Measurements from ENCODE around the gene SIK1. TPM values are rescaled to one million over a fixed set of nuclear protein-coding genes. Genes with fewer than 3 reads are reported as not detected.

The SIK1 gene
- polyA plus RNA-seq, 4 donors: 1.9 to 11.5 (median 4.9) TPM

DNA sequence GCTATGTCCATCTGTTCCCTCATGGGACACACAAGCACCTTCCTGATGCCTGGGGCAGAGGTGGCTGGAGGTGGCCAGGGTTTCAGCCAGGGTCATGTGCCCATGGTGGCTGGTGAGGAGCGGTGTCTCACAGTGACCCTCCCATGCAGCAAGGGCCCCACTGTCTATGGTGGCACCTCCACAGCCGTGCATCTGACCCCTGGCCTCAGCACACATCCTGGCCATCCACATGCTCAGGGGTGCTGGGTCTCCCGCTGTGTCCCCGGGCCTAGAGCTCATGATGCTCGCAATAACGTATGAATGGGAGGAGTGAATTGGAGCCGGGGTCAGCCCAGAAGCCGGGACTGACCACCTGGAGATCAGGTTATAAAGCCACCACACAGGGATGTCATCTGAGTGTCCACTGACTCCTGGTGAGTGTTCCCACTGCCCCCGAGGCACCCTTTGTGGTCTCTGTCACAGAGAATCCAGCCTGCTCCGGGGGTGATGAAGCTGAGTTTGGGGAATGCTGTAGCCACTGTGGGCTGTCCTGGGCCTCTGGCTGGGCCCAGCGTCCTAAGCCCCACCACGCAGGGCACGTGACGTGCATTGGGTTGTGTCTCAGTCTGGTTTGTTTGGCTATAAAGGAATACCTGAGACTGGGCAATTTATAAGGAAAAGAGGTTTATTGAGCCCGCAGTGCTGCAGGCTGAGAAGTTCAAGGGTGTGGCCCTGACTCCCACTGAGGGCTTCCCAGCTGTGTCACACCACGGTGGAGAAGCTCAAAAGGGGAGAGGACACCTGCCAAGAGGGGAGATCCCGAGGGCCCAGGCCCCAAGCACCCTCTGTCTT is 51.7 kb downstream of the SIK1 start:
- Histone ChIP-seq H3K4me1 (ENCODE audit: control insufficient read depth in 3 of 3, insufficient read depth in 2 of 3, low read depth in 1 of 3, low read length in 2 of 3) (no peaks in the 10 kb centered on the region), H3K9me3 (ENCODE audit: control insufficient read depth in 2 of 2, insufficient read depth in 1 of 2, low read depth in 1 of 2, low read length in 1 of 2) (no peaks in the 10 kb centered on the region), H3K27me3 (ENCODE audit: control insufficient read depth in 3 of 3, insufficient read depth in 3 of 3, low read length in 3 of 3) (no peaks in the 10 kb centered on the region), H3K27ac (ENCODE audit: low read depth in 1 of 3, low read length in 2 of 3) (no peak overlapping the region), H3K4me3 (ENCODE audit: low read depth in 1 of 3, low read length in 3 of 3) (no peak overlapping the region), H3K36me3 (ENCODE audit: control insufficient read depth in 3 of 3, insufficient read depth in 2 of 3, low read depth in 1 of 3, low read length in 3 of 3) (no peaks in the 10 kb centered on the region)
- 82 to 90% (median 89%) methylated on average over 17 of the region's 17 CpGs for WGBS, 3 donors
- no peak for DNase-seq
- no peak for FAIRE-seq

DNA sequence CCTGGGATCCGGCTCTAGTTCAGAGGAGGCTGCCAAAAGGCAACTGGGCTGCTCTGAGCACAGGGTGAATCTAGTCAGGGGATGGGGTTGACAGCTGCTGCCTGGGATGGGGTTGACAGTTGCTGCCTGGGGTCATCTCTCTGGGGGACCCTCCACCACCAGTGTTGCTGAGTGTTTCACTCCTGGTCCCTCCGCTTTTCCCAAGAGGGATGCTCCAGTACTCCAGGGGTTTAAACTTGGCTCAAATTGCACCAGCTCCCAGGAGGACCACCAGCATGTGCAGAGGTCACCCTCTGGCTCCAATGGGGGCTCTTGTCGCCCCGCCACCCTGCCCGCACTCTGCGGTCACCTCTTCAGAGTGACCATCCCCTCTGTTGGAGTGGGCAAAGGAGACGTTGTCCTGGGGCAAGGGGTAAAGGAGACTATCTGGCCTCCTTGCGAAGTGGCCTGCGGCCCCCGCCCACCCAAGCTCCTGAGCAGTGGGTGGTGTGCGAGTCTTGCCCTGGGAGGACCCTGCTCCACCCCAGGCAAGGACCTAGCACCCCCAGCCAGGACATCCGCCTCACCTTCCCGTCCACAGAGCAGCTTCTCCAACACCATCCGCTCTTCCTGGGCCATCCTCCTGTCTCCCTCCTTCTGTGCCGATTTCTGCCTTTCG is 52.6 kb downstream of the SIK1 start:
- H3K4me3 ChIP-seq (ENCODE audit: low read depth in 1 of 3, low read length in 3 of 3): no peak overlapping the region
- H3K36me3 ChIP-seq (ENCODE audit: control insufficient read depth in 3 of 3, insufficient read depth in 2 of 3, low read depth in 1 of 3, low read length in 3 of 3): no peaks in the 10 kb centered on the region
- no peaks in the 10 kb centered on the region for H3K9me3 ChIP-seq (ENCODE audit: control insufficient read depth in 2 of 2, insufficient read depth in 1 of 2, low read depth in 1 of 2, low read length in 1 of 2)
- H3K27ac ChIP-seq (ENCODE audit: low read depth in 1 of 3, low read length in 2 of 3): no peak overlapping the region
- DNase-seq (no peak), FAIRE-seq (no peak)
- no peaks in the 10 kb centered on the region for H3K27me3 ChIP-seq (ENCODE audit: control insufficient read depth in 3 of 3, insufficient read depth in 3 of 3, low read length in 3 of 3)
- 92 to 95% (median 93%) methylated on average over 15 to 16 of the region's 16 CpGs for WGBS, 3 donors
- H3K4me1 ChIP-seq (ENCODE audit: control insufficient read depth in 3 of 3, insufficient read depth in 2 of 3, low read depth in 1 of 3, low read length in 2 of 3): peaks cover 0 to 3% (median 0%) of the 10 kb centered on the region in 3 donors

DNA sequence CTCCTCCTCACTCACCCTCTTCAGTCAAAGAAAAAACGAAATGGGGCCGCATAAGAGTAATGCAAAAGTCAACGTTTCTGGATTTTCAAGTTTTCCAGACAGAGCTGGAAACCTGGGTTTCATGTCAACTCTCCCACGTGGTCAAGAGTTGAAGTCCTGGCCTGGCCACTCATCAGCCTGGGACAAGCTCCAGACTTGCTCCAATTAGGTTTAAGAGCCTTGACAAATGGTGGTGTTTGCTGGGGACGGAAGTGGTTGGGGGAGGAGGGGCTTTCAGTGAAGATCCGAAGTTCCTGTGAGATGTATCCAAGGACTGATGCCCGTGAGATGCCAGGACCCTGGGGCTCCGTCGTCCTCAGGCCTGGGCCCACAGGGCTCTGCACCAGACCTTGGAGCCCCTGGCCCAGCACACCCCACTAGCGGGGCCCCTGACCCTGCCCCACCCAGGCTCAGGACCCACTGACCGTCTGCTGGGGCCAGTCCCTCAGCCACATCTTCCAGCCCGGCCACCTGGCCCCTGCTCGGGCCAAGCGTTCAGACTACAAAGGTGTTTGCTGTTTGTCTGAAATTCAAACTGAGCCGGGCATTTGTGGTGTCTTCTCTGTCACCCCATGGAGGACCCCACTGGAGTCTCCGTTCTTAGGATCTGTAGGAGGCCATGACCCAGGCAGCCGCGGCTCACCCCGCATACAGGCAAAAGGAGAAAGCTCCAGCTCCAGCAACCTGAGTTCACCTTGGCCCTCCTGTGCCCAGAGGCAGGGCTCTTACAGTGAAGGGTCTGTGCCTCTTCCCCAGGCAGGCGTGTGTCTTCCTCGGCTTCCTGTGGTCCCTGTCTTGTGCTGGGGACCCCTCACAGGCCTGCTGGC is 53.3 kb downstream of the SIK1 start:
- Histone ChIP-seq H3K9me3 (ENCODE audit: control insufficient read depth in 2 of 2, insufficient read depth in 1 of 2, low read depth in 1 of 2, low read length in 1 of 2) (no peaks in the 10 kb centered on the region), H3K4me1 (ENCODE audit: control insufficient read depth in 3 of 3, insufficient read depth in 2 of 3, low read depth in 1 of 3, low read length in 2 of 3) (peaks cover 0 to 3% (median 0%) of the 10 kb centered on the region in 3 donors), H3K4me3 (ENCODE audit: low read depth in 1 of 3, low read length in 3 of 3) (no peak overlapping the region), H3K36me3 (ENCODE audit: control insufficient read depth in 3 of 3, insufficient read depth in 2 of 3, low read depth in 1 of 3, low read length in 3 of 3) (no peaks in the 10 kb centered on the region), H3K27me3 (ENCODE audit: control insufficient read depth in 3 of 3, insufficient read depth in 3 of 3, low read length in 3 of 3) (no peaks in the 10 kb centered on the region), H3K27ac (ENCODE audit: low read depth in 1 of 3, low read length in 2 of 3) (no peak overlapping the region)
- DNase-seq (no peak), FAIRE-seq (no peak)
- 81 to 84% (median 82%) methylated on average over 20 to 21 of the region's 21 CpGs for WGBS, 3 donors

DNA sequence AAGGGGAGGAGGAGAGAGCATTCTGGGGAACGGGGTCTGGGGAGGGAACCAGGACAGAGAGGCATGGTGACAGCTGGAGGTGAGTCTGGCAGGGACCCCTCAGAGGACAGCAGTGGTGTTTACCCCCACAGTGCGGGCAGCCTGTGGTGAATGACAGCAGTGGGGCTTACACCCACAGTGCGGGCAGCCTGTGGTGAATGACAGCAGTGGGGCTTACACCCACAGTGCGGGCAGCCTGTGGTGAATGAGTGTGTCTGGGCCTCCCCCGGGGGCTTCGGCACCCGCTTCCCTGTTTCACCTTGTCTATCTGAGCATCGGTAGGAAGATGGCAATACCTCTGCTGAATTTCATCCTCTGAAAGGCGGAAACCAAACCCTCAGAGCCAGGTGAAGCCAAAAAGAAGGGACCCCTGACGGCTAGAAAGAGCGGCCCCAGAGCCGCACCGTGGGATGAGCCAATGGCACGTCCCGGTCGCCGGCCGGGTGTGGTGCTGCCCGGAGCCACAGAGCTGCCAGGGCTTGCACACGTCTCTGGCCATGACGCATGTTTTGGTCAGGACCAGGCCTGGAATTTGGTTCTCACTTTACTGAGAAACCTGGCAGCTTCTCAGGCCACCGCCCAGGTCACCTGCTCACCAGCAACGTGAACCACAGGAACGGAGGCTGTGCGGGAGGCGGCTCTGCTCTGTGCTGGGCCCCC is 54.1 kb downstream of the SIK1 start:
- Histone ChIP-seq H3K4me1 (ENCODE audit: control insufficient read depth in 3 of 3, insufficient read depth in 2 of 3, low read depth in 1 of 3, low read length in 2 of 3) (peaks cover 0 to 3% (median 0%) of the 10 kb centered on the region in 3 donors), H3K27me3 (ENCODE audit: control insufficient read depth in 3 of 3, insufficient read depth in 3 of 3, low read length in 3 of 3) (no peaks in the 10 kb centered on the region), H3K27ac (ENCODE audit: low read depth in 1 of 3, low read length in 2 of 3) (no peak overlapping the region), H3K9me3 (ENCODE audit: control insufficient read depth in 2 of 2, insufficient read depth in 1 of 2, low read depth in 1 of 2, low read length in 1 of 2) (no peaks in the 10 kb centered on the region), H3K36me3 (ENCODE audit: control insufficient read depth in 3 of 3, insufficient read depth in 2 of 3, low read depth in 1 of 3, low read length in 3 of 3) (no peaks in the 10 kb centered on the region), H3K4me3 (ENCODE audit: low read depth in 1 of 3, low read length in 3 of 3) (no peak overlapping the region)
- no peak for DNase-seq
- FAIRE-seq: no peak
- 82 to 90% (median 83%) methylated on average over 25 to 26 of the region's 26 CpGs for WGBS, 3 donors

DNA sequence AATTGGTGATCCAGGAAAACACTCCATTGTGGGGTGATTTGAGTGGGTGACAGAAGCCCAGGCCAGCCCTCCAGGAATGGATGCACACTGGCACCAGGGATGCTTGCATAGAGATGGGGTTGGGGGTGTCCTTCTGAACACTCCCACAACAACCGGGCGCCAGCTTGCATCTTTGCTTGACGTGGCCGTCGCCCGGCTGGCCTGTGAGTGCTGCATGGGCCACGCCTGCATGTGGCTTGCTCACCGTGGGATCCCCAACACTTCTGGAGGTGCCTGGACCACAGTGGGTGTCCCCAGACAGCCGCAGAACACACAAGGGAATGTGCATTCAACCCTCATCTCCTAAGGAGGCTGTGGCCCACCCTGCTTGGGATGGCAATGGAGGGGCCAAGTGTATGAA is 55.1 kb downstream of the SIK1 start:
- no peak for FAIRE-seq
- no peaks in the 10 kb centered on the region for H3K9me3 ChIP-seq (ENCODE audit: control insufficient read depth in 2 of 2, insufficient read depth in 1 of 2, low read depth in 1 of 2, low read length in 1 of 2)
- peaks cover 0 to 3% (median 0%) of the 10 kb centered on the region in 3 donors for H3K4me1 ChIP-seq (ENCODE audit: control insufficient read depth in 3 of 3, insufficient read depth in 2 of 3, low read depth in 1 of 3, low read length in 2 of 3)
- no peak overlapping the region for H3K4me3 ChIP-seq (ENCODE audit: low read depth in 1 of 3, low read length in 3 of 3)
- no peak overlapping the region for H3K27ac ChIP-seq (ENCODE audit: low read depth in 1 of 3, low read length in 2 of 3)
- H3K36me3 ChIP-seq (ENCODE audit: control insufficient read depth in 3 of 3, insufficient read depth in 2 of 3, low read depth in 1 of 3, low read length in 3 of 3): no peaks in the 10 kb centered on the region
- no peak for DNase-seq
- 93 to 96% (median 96%) methylated on average over 9 of the region's 9 CpGs for WGBS, 3 donors
- H3K27me3 ChIP-seq (ENCODE audit: control insufficient read depth in 3 of 3, insufficient read depth in 3 of 3, low read length in 3 of 3): no peaks in the 10 kb centered on the region

DNA sequence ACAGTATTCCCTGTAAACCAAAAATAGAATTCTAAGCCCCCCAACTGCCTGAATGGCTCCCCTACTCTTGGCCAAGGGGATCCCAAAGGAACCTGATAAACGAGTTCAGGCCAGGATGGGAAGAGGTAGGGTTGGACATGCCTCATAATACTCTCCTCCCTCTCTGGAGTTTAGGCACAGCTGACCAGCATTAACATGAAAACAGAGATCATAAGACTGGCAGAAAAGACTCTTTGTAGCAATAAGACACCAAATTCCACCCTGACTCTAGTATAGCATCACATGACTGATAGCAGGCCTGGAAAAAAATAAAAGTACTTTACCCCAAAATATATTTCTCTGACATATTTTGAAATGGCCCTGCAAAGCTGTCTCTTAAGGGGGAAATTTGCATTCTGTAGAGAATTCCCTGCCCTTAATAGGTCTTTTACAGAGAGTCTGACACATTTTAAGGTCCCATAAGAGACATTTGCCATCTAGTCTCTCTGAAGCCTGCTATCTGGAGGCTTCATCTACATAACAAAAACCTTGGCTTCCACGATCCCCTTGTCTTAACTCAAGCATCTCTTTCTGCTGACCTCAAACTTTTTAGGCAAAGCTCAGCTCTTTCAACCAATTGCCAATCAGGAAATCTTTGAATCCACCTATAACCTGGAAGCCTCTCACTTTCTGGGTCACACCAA is 55.9 kb downstream of the SIK1 start:
- no peak overlapping the region for H3K27ac ChIP-seq (ENCODE audit: low read depth in 1 of 3, low read length in 2 of 3)
- H3K4me1 ChIP-seq (ENCODE audit: control insufficient read depth in 3 of 3, insufficient read depth in 2 of 3, low read depth in 1 of 3, low read length in 2 of 3): peaks cover 0 to 4% (median 0%) of the 10 kb centered on the region in 3 donors
- 70 to 77% (median 72%) methylated on average over 2 of the region's 2 CpGs for WGBS, 3 donors
- H3K27me3 ChIP-seq (ENCODE audit: control insufficient read depth in 3 of 3, insufficient read depth in 3 of 3, low read length in 3 of 3): no peaks in the 10 kb centered on the region
- no peak overlapping the region for H3K4me3 ChIP-seq (ENCODE audit: low read depth in 1 of 3, low read length in 3 of 3)
- H3K9me3 ChIP-seq (ENCODE audit: control insufficient read depth in 2 of 2, insufficient read depth in 1 of 2, low read depth in 1 of 2, low read length in 1 of 2): no peaks in the 10 kb centered on the region
- DNase-seq: no peak
- no peak for FAIRE-seq
- H3K36me3 ChIP-seq (ENCODE audit: control insufficient read depth in 3 of 3, insufficient read depth in 2 of 3, low read depth in 1 of 3, low read length in 3 of 3): no peaks in the 10 kb centered on the region

DNA sequence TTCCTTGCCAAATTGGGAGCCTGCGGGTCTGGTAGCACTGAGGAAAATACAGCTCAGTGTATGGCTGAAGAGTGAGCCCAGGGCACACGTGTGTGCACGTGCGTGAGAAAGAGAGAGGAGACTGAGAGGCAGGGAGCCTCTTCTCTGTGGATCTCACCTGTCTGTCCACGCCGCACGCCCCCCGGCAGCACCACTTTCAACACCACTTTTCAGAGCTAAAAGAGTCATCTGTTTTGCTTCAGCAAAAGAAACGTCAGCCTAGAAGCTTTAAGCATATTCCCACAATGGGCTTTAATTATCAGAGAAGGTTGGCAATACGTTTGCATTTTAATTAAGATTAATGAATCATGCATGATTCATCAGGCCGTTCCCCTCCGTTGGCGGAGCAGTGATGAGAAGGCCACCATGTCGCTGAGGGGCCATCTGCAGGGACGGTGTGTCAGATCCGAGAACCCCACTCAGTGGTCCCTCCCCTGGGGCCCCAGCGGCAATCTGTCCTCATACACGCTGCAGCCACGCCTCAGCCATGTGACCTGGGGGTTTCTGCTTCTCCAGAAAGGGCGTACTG is 56.8 kb downstream of the SIK1 start:
- H3K4me1 ChIP-seq (ENCODE audit: control insufficient read depth in 3 of 3, insufficient read depth in 2 of 3, low read depth in 1 of 3, low read length in 2 of 3): peaks cover 0 to 12% (median 0%) of the 10 kb centered on the region in 3 donors
- no peaks in the 10 kb centered on the region for H3K27me3 ChIP-seq (ENCODE audit: control insufficient read depth in 3 of 3, insufficient read depth in 3 of 3, low read length in 3 of 3)
- H3K9me3 ChIP-seq (ENCODE audit: control insufficient read depth in 2 of 2, insufficient read depth in 1 of 2, low read depth in 1 of 2, low read length in 1 of 2): no peaks in the 10 kb centered on the region
- no peaks in the 10 kb centered on the region for H3K36me3 ChIP-seq (ENCODE audit: control insufficient read depth in 3 of 3, insufficient read depth in 2 of 3, low read depth in 1 of 3, low read length in 3 of 3)
- no peak for DNase-seq
- no peak overlapping the region for H3K27ac ChIP-seq (ENCODE audit: low read depth in 1 of 3, low read length in 2 of 3)
- no peak for FAIRE-seq
- 73 to 75% (median 73%) methylated on average over 20 of the region's 20 CpGs for WGBS, 3 donors
- H3K4me3 ChIP-seq (ENCODE audit: low read depth in 1 of 3, low read length in 3 of 3): no peak overlapping the region
